ENCODE data around the gene FAR2.

DNA sequence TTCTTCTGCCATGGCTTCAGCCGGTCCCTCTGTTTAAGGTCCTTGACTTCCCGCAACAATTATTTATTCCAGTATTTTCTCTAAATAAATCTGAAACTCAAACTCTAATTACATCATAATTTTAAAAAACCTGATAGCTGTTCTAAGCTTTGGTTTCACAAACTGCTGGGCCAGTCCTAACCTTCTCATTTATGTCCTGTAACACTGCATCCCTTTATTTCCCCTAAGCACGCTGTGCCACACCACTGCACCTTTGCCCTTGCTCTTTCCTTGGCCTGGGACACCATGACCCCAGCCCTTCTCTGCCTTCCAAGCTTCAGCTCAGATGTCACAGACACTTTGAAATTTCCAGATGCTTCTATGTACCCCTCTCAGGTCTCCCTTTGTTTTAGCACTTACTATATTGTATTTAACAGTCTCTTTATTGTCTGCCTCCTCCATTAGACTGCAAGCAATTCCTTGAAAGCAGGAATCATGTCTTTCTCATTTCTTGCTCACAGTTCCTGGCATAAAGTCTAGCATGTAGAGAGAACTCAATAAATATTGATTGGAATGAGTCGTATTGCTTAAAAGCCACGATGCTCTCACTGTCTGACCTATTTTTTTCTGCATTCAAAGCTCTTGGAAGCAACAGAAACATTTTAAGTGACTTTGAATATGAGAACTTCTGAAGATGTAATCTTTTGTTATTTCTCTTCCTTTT lies 120.8 kb downstream of the FAR2 start:
- TF ChIP-seq CTCF (IDR thresholded peaks at IDR 0.05) (no peak), YY1 (IDR thresholded peaks at IDR 0.05; ENCODE audit: low read depth) (no peak)
